Activated CD4-positive, CD25-positive, alpha-beta regulatory T cell treated with anti-CD3 and anti-CD28 coated beads, Interleukin-2, amount 50 U/mL, for 16 hours (primary cell): ENCODE data around the gene TBX4.
"Not testable (repeated sequence)": the region's sequence is repeated elsewhere in the genome, so short reads cannot be mapped to it uniquely, and the experiment has no call there.

ENCODE experiments used
- DNase-seq: peaks from one replicate; pipeline ENCODE4 v3.0.0-alpha.2; 2020; ENCODE audit warnings: low read depth, low spot score

The TBX4 gene

DNA sequence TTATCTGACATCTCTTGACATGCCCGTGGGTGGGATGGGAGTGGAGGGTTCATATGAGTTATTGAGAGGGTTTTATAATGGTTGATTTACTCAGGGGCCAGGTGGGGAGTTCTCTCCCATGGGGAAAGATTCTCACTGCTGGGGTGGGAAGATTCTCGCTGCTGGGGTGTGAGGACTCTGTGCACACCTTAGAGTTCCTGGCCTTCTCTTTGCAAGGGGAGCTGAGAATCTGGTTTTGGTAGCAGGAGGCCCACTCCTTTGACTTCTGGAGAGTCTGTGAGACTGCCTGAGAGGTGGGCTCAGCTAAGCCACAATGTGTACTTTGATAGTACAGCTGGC, 31.5 kb downstream of the TBX4 start:
- DNase-seq: no peak

DNA sequence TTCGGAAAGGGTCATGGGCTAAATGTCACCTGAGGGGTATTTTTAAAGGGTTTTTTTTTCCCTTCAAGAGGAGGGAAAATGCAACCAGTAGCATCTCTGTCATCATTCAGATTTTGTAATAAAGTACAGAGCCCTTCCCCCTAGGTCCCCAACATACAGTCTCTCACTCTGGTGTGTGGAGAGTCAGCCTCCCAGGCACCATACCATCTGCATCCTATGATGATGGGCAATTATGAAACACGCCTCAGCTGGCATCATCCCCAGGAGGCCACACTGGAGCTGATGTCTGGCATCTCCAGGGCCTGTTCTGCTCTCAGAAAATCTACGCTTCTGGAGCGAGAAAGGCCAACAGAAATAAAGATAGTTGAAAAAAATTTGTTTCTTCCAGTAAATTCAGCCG, 32.0 kb downstream of the TBX4 start:
- DNase-seq: no peak

DNA sequence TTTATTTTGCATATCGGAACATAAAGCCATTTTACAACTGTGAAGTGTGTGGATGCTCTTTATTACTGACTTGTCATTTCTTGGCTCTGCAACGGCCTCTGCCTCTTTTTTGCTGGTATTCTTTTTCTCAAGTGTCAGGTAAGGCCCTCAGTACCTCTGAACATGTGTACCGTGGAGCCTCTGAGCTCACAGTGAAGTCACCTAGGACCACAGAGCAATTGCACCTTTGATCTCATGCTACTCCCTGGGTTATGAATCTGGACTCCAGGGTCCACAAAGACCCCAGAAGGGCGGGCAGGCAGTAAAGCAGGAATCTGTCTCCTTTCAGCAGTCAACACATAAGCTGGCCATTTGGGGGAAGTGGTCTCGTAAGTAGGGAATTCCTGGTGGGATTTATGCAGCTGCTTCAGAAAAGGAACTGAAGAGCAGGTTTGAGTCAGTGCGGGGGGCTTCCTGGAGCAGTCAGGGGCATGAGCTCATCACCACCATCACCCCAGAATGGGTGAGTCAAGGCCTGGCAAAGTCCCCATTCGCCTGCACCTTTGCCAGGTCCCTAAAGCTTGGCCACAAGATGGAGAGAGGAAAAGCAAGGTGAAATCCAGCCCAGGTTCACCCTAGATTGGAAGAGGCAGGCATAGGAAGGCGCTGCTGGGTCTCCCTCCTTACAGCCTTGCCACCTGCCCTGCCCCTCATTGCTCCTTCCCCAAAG, 33.0 kb downstream of the TBX4 start:
- DNase-seq: no peak

DNA sequence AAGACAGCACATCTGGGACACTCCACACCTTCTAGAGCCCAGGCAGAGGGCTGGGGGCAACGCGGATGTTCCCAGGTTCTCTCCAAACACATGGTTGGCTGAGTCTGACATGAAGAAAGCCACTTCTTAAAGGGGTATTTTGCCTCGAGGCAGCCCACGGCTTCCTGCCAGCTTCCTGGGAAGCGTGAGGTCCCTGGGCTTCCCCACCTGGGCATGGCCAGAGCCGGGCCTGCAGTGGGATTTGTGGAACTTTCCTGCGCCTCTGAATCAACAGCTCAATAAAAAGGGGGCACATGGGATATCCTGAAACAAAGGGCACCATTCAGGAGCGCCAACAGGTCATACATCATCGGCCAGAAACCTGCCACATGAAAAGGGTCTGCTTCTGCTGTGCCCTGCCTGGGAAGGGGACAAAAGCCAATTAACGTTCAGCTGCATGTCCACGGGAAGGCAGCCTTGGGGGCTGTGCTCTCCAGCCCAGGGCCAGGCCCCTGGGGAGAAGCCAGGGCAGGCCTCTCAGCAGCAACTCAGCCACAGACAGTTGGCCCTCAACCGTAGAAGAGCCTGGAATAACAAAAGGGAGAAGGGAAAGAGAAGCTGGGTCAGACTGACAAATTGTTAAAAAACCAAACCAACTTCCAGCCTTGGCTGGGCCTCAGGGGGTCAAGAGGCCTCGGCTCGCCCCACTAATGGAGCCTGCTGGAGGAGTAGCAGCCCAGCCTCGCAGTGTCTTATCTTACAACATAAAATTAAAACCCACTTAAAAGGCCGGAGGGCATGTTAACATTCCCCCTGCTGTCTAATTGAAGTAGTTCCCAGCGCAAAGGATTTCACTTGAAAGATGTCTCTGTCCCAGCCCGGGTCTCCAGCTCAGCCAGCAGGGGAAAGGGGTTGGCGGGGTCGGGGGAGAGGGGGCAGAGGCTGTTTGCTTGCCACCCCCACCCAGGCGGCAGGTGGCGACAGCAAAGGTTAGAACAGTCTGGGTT, 34.2 kb downstream of the TBX4 start:
- DNase-seq: no peak

DNA sequence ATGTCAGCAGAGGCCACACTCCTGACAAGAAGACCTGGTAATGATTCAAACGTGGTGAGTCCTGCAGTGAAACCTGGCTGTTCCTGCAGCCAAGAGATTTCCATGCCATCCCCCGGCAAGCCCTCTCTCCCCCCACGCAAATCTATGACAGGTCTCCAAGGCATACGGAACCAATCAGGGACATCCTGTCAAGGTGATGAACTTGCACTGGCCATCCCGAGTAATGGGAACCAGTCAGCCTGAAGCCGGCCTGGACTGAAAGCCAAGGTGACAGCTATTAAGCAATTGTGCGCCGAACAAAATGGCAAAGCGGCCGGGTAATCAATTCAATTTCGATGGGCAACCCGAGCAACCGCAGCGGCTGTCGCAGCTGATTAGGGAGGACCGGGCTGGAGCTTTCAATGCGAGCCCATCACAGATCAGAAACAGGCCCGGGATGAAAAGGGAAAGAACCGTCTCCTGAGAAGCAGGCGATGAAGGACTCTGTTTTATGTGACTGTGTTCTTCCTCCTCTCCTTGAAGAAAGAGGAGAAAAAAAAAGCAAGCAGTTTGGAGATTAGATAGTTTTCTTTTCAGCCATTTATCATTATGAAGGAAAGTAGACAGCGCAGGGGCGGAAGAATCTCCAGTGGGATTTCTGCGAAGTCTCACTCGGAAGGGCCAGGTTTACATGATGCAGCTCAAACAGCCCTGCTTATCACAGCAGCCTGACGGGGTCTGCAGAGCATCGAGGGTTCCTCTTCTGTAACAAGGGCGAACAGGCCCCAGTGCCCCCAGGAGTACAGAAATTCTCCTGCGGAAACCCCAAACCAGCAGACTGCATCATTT, 35.2 kb downstream of the TBX4 start:
- DNase-seq: no peak

DNA sequence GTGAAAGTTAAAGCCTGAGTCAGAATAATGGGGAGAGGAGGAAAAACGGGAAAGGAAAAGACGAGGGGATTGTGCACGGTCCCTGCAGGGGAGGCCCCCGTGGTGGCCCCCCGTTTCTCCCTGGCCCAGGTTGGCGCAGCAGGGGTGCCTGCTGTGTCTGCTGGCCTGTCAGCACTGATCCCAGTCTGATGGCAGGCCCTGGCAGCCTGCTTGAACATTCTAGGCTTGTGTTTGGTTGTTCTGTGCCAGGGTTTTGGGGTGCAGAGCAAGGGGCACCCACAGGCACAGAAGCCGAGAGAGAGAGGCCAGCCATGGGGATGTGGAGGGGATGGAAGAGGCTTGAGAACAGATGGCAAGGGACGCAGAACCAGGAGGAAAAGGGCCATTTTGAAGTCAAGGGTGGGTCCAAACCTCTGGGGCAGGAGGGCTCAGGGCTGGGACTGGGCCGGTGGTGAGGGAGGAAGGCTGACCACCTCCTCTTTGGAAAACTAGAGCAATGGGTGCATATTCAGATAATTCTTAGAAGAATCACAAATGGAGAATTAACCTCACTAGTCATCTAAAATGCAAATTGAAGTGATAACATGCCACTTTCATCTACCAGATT, 35.9 kb downstream of the TBX4 start:
- DNase-seq: no peak

DNA sequence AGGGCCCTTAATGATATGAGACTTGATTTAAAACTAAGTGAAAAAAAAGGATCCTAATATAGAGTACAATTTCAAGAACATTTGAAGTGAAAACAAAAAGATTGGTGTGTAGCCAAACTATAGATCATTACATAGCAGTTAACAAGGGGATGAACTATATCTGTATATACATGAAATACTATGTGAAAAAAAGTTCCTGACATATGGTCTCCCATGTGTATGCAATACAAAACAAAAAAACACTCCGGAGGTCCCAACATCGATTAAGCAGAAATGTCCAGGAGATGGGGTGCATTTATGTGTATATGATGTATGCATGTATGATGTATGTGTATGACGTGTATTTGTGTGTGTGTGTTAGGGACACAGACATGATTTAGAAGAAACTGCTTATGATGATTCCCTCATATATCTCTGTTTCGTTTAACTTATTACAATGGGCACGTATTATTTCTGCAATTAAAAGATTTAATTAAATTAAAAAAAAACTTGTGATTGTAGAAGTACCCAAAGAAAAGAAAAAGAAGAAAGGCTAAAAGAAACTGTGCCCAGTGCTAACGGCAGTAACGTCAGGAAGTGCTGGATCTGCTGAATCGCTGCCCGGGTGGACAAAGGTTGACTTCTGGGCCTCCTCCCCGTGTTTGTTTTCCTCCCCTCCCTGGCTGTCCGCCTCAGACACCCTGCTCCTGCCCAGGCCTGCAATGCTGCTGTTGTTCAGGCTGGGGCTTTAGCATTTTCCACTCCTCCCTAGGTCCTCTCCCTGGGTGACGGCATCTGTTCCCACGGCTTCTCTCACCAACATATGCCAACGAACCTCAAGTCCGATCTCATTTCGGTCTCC, 36.9 kb downstream of the TBX4 start:
- no peak for DNase-seq

DNA sequence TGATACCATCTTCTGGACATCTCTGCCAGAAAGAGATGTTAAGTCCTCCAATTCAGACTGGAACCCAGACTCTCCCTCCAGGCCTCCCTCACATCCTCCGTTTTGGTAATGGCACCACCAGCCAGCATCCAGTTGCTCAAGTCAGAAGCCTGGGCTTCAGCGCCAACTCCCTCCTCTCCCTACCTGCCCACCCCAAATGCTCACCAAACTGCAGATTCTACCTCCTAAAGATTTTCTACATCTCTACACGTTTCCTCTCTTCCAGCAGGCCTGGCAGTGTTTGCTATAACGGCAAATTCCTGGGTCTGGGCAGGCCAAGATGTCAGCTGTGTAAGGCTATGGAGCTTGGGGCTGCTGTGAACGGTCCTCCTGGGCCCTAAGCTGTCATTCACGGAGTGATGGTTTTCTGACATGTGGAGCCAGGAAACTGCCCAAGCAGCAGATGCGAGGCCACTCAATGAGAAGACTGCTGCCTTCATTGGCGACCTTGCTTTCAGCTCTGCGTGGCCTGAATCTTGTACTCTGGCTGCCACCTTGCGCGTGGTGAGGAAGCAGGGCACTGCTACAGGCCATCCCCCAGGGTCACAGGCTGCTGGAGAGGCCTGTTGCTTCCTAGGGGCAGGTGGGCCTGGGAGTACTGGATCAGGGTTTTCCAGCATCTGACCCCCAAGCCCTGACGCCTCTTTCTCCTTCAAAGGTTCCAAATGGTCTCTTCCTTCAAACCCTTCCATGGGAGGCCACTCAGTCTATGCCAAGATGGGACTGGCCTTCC, 37.7 kb downstream of the TBX4 start:
- DNase-seq: no peak

DNA sequence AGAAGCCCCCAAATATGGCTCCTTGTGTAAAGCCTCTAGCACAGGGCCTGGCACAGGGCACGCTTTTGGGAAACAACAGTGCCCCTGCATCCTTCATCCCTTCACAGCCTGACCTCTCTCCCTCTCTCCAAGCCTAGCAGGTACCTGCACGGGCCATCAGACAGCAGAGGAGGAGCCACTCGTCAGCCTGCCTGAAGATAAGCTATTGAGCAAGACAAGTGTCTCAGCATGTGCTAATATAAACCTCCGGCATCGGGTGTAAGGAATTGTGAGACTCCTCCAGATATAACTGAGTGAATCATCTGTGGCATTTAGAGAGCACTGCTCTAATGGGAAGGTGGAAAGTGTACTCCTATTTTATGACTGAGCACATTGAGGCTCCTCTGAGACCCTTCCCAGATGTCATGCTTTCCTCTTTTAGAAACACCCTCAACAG, 38.3 kb downstream of the TBX4 start:
- no peak for DNase-seq

DNA sequence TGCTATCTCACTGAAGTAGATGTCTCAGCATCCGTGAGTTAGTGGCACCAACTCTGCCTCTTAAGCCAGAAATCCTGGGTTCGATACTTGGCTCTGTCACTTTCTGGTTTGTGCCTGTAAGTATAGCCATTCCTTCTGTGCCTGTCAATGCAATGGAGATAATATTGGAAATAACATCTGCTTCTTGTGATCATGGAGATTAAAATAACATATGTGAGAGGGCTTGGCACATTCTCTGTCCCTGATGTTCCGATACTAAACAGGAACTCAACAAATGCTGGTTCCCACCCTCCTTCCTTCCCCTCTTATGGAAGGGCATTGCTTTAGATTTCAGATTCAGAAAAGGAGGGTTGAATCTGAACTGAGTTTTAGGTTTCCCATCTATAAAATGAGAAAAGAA, 39.8 kb downstream of the TBX4 start:
- no peak for DNase-seq

DNA sequence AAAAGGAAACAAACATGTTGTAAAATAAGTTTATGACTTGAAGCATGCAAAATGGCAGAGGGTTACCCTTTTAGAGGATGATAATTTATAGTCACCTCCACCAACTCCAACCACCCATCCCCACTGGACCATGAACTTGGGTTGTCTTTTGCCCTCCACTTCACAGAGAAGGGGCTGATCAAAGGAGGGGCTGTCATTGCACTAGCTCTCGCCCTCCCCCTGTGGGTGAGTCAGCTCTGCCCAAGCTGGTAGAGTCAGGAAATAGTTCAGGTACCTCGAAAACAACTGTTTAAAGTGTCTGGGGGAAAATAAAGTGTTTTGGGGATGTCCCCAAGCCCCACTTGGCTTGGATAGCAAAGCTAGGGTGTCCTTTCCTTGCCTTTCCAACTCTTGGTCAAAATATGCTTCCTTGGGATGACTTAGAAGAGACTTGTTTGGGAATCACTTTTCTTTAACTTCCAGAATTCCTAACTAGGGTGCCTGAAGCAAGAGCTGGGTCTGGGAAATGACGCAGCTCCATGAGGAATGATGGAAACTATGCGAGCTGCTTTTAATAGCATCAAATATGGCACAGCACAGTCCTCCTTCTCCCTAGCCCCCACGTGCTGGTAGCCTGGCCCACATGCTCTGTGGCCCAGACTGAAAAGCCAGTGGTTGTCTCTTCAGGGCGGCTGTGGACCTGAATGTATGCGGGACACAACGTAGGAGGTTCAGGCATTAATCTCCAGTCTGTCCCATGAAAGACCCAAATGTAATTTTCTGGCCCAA, 40.7 kb downstream of the TBX4 start:
- DNase-seq: no peak

DNA sequence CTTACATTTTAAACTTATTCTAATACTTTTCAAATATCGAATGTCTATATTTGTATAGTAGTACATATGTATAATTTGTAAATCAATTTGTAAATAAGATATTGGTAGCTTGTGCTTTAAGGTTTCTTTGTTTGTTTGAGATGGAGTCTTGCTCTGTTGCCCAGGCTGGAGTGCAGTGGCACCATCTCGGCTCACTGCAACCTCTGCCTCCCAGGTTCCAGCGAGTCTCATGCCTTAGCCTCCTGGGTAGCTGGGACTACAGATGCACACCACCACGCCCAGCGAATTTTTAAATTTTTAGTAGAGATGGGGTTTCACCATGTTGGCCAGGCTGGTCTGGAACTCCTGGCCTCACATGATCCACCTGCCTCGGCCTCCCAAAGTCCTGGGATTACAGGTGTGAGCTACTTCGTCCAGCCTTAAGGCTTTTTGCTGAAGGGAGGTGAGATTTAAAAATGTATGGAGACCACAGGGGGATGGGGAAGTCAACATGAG, 41.7 kb downstream of the TBX4 start:
- DNase-seq: not testable (repeated sequence)

DNA sequence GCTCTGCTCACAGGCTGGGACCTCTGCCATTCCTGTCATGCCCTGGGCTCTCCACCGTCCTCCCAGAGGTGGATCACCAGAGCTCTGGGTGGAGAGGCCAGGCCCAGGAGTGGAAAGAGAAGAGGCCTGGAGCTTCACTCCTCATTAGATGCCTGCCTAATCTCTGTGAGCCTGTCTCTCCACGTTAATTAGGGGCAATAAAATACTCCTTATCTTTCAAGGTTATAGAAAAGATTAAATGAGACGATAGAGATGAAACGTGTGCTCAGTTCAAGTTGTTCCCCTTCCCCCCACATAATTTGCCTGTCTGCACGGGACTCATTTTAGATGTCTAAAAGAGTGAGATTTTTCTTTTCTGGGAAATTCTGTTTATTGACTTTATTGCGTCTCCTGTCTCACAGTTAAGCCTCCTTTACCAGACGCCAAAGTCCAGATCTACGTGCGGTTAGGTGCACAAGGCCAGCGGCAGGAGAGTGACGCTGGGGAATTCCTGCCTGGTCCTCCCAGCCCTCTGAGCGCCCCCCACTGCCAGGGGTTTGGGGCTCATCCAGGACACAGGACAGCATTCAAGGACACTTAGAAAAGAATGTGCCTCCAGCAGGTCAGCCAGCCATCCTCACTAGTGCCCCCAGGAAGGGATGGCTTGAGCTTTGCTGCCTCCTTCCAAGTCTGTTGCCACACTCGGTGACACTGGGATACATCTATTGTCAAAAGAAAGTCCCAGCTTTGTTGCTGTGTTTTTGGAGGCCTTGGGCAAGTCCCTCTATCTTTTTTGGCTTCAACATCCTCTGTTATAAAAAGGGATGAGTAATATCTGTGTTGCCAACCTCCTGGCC, 42.3 kb downstream of the TBX4 start:
- no peak for DNase-seq

DNA sequence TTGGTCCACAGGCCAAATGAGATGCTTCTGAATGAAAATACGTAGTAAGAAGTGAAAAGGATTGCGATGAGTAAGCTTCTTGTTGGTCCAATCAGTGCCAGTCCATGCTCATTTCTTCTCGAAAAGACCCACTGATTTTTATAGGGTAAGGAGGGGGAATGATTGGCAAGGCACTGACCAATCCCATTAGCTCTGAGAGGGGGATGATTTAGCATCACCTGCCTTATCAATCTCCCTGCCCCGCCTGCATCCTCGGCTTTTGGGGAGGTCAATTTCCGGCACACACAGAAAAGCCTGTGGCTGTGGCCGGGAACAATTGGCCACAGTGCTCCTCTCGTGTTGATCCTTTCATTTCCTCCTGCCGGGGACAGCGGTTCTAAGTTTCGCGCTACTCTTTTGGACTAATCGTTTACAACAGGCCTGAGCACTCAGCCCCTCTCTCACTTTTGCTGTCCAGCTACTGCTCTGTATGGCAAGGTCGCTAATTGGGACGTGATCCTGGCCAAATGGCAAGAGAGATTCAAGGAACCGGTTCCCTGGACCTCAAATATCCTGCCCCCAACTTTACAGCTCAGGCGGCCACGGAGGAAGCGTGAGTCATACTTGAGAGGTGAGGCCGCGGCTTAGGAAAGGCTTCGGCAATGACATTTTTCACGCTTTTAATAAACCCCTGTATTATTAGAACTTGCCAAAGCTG, 43.1 kb downstream of the TBX4 start:
- DNase-seq: no peak

DNA sequence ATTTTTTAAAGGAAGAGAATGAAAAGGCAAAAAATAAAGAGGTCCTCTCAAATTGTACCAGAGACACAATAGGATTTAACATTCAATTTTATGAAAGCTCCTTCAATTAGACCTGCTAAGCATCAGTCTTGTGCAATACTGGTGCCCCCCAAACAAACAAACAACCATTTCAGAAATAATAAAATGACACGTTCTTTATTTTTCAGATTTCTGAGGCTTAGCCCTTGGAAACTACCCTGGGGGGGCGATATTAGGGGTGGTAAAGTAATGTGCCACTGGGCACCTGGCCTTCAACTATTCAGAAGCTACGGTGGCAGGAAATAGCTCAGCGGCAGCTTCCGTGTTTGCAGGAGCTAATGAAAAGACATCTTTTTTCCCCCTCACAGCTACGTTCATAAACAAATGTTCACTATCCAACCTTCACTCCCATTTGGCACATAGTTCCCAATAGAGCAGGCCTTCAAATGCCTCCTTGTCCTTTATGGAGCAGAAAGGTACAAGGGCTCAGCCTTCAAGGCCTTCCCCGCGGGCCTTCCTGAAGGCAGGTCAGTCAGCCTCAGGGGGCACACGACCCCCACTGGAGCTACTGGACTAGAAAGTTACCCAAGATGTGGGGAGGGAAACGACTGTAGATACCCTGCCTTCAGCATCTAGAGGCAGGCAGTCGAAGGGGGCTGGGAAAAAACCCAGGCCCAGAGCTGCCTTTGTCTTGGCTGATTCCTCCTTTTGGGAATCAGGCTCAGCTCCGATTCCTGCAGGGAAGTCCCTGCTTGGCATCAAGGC, 44.1 kb downstream of the TBX4 start:
- no peak for DNase-seq

DNA sequence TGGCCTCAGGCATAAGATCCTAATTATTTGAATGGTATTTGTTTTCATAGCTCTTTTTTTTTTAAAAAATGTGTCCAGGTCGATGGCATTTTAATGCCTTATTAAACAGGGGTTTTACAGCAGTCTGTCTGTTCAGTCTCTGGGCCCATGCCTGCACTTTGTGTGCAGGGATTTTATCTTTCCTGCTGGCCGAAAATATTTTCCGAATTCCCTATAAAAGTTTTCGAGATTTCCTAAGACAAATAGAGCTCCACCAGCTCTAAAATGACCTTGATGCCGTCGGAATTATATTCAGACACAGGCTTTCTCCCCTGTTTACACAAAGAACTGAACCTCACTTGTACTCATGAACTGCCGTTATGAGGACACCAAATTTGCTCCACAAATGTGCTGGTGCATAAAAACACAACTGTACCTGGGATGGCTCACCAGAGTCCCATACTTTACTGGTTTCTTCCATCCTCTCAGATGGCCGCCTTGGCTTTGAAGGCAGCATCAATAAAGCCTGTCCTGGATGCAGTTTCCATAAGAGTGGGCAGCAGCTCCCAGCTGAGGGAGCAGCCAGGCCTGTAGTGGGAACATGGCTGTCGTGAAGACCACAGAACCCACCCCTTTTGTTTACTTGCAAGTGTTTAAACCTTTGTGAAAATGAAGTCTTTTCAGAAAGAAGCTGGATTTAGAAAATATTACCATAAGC, 44.9 kb downstream of the TBX4 start:
- DNase-seq: no peak
